Renal pelvis (tissue), 12 donors: ENCODE results near the gene FAM200B. TPM values are rescaled to one million over a fixed set of nuclear protein-coding genes. Genes with fewer than 3 reads are reported as not detected.
A peak's percentile ranks its signal among the peaks of the same experiment; 100 is the strongest.

Experiments
- DNase-seq: peaks from one replicate; pipeline ENCODE4 v3.0.0-alpha.2; 2013
- long read RNA-seq, 16 experiments: transcript quantifications; one replicate each; lab custom pipeline, GENCODE V29; 2026
- polyA plus RNA-seq, 3 donors: library from polyadenylated mRNA; unstranded; fragments of 120-200 nt; gene quantifications; one replicate each; pipeline ENCODE4 v1.2.1, GENCODE V29; 2013; ENCODE audit not compliant: insufficient read length in 3 of 3

The FAM200B gene
- polyA plus RNA-seq = 10 to 100 TPM; 59.8 to 63.1 (median 61.6) TPM
- long read RNA-seq, donor 1, full-length matches to known transcripts = 32 of 61 reads
- long read RNA-seq, donor 1, partial matches to known transcripts = 29 of 61 reads
- long read RNA-seq, donor 1, other reads (novel, unspliced or antisense) = 0 of 61 reads
- long read RNA-seq, donor 2, full-length matches to known transcripts = 40 of 40 reads
- long read RNA-seq, donor 2, partial matches to known transcripts = 0 of 40 reads
- long read RNA-seq, donor 2, other reads (novel, unspliced or antisense) = 0 of 40 reads
- long read RNA-seq, donor 3, full-length matches to known transcripts = 42 of 51 reads
- long read RNA-seq, donor 3, partial matches to known transcripts = 9 of 51 reads
- long read RNA-seq, donor 3, other reads (novel, unspliced or antisense) = 0 of 51 reads
- long read RNA-seq, donor 4, full-length matches to known transcripts = 56 of 69 reads
- long read RNA-seq, donor 4, partial matches to known transcripts = 13 of 69 reads
- long read RNA-seq, donor 4, other reads (novel, unspliced or antisense) = 0 of 69 reads
- long read RNA-seq, donor 5, full-length matches to known transcripts = 29 of 29 reads
- long read RNA-seq, donor 5, partial matches to known transcripts = 0 of 29 reads
- long read RNA-seq, donor 5, other reads (novel, unspliced or antisense) = 0 of 29 reads
- long read RNA-seq, donor 6, full-length matches to known transcripts = 39 of 39 reads
- long read RNA-seq, donor 6, partial matches to known transcripts = 0 of 39 reads
- long read RNA-seq, donor 6, other reads (novel, unspliced or antisense) = 0 of 39 reads
- long read RNA-seq, donor 7, full-length matches to known transcripts = 67 of 81 reads
- long read RNA-seq, donor 7, partial matches to known transcripts = 14 of 81 reads
- long read RNA-seq, donor 7, other reads (novel, unspliced or antisense) = 0 of 81 reads
- long read RNA-seq, donor 8, full-length matches to known transcripts = 14 of 14 reads
- long read RNA-seq, donor 8, partial matches to known transcripts = 0 of 14 reads
- long read RNA-seq, donor 8, other reads (novel, unspliced or antisense) = 0 of 14 reads
- long read RNA-seq, donor 9, full-length matches to known transcripts = 57 of 67 reads
- long read RNA-seq, donor 9, partial matches to known transcripts = 10 of 67 reads
- long read RNA-seq, donor 9, other reads (novel, unspliced or antisense) = 0 of 67 reads
- long read RNA-seq, donor 10, full-length matches to known transcripts = 35 of 35 reads
- long read RNA-seq, donor 10, partial matches to known transcripts = 0 of 35 reads
- long read RNA-seq, donor 10, other reads (novel, unspliced or antisense) = 0 of 35 reads
- long read RNA-seq, donor 11, full-length matches to known transcripts = 31 of 31 reads
- long read RNA-seq, donor 11, partial matches to known transcripts = 0 of 31 reads
- long read RNA-seq, donor 11, other reads (novel, unspliced or antisense) = 0 of 31 reads
- long read RNA-seq, donor 12, full-length matches to known transcripts = 71 of 76 reads
- long read RNA-seq, donor 12, partial matches to known transcripts = 5 of 76 reads
- long read RNA-seq, donor 12, other reads (novel, unspliced or antisense) = 0 of 76 reads
- long read RNA-seq, donor 13, full-length matches to known transcripts = 41 of 41 reads
- long read RNA-seq, donor 13, partial matches to known transcripts = 0 of 41 reads
- long read RNA-seq, donor 13, other reads (novel, unspliced or antisense) = 0 of 41 reads
- long read RNA-seq, donor 14, full-length matches to known transcripts = 64 of 64 reads
- long read RNA-seq, donor 14, partial matches to known transcripts = 0 of 64 reads
- long read RNA-seq, donor 14, other reads (novel, unspliced or antisense) = 0 of 64 reads
- long read RNA-seq, donor 15, full-length matches to known transcripts = 56 of 56 reads
- long read RNA-seq, donor 15, partial matches to known transcripts = 0 of 56 reads
- long read RNA-seq, donor 15, other reads (novel, unspliced or antisense) = 0 of 56 reads
- long read RNA-seq, donor 16, full-length matches to known transcripts = 55 of 63 reads
- long read RNA-seq, donor 16, partial matches to known transcripts = 8 of 63 reads
- long read RNA-seq, donor 16, other reads (novel, unspliced or antisense) = 0 of 63 reads

DNA sequence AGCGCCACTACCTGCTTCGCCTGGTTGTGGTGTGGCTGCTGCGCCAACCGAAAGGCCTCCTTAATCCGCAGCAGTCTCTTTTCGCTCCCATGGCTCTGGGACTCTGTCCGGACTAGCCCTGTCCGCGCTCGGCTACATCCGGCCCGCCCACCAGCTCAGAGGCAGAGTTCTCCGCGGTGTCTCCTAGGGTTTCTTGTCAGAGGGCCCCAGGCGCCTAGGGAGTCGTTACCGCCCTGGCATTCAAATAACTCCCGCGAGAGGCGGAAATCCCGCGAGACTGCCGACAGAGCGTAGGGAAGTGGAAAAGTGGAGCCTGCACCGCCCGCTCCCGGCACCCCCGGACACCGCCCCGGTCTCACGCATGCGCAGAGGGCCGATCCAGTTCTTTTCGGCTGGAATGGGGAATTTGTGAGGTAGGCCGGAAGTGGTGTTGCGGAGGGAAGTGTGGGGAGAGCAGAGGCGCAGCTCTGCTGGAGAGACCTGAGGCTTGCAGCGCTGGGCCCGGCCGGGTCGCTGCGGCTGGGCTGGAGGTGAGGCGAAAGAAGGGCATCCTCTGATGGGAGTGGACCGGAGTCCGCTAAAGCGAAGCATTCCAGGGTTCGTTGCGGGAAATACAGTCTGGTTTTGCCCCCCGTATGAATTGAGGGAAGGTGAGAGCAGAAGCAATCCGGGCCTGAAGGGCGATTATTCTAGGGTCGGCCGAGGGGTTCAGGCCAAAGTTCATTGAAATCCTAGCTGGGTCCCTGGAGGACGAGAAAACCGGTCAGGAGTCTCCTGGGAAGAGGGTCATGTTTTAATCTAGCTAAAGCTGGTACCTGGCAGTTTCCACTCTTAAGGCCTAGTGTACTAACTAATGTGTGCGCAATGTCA lies at the start of gene FAM200B:
FAM200B (plus strand) TSS at position 456 of the 870 bp plus-strand sequence. CDS start 5,151 bp downstream, outside the sequence.
- DNase-seq = peak; percentile 99

DNA sequence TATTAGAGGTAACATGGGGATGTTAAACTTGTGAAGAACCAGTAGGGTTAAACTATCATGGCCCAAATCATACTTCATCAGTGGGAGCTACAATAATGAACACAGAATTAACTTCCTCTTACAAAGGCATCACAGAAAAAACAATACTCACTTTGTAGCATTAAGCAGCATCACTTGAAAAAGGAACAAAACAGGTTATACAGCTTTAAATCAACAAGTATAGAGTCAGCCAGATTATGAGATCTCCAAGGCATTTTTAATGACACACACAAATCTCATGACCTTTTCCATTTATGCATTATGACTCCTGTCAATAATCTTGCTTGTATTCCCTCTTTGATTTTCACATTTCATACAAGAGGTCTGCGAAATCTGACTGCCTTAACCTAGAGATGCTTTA lies 44.8 kb upstream of the FAM200B start:
- no peak for DNase-seq

DNA sequence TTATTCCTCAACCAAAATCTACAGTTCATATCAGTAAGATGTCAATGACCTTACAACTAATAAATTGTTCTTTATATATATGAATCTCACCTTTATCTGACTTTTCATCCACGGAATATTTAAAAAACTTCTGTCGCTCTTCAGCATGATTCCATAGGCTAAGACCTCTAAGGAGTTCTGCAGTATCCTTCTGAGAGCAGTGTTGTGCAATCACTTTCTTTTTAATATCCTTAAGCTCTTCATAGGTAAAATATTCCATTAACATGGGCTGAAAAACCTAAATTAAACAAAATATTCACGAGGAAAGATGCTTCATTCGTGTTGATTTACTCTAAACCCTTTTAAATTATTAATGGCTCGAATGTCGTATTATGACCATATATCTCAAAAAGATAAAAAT lies 43.2 kb upstream of the FAM200B start:
- no peak for DNase-seq

DNA sequence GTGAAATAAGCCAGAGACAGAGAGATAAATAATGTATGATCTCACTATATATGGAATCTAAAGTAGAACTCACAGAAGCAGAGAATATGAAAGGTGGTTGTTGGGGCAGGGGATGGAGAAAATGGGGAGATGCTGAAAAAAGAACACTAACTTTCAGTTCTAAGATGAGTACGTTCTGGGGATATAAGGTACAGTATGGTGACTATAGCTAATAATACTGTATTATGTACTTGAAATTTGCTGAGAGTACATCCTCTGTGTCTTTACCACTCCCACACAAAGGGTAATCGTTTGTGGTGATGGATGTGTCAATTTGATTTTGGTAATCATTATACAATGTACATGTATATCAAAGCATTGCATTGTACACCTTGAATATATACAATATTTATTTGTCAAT lies 33.0 kb upstream of the FAM200B start:
- DNase-seq = no peak

DNA sequence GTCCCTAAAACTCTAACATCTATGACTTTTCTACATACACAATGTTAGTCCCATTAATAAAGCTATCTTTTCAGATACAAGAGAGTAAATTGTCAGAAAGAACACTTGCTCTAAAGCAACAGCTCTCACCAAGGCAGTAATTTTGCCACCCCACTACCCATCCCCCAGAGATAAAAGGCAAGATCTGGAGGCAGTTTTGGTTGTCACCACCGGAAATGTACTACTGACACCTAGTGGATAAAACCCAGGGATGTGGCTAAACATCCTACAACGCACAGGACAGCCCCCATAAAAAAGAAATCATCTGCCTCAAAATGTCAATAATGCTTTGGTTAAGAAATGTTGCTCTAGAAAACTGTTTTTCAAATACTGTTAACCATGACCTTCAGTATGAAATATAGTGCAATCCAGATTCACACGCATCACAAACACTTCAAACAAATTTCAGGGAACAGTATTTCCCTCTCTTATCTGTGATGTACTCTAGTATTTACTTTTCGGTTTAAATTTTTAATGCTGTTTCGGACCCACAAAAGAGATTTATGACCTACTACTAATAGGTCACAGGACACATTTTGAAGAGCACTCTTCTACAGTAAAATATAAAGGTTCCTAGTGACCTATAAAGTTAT lies 31.6 kb upstream of the FAM200B start:
- DNase-seq = peak; percentile 24

DNA sequence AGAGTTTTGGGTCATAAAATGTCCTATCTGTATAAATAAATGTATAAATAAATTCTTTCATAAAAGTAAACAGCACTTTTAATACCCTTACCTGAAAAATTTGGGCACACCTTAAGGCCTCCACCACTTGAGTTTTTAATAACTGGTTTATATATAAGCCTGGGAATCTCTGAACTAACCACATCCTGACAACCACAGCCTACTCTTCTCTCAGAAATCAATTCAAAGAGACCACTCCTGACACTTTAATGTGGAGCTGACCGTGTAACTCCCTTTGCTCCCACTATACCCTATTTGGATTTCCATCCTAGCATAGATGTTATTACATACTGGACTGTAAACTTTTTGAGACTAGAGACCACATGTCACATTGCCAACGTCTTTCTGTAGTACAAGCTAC lies 30.0 kb upstream of the FAM200B start:
- DNase-seq = no peak

DNA sequence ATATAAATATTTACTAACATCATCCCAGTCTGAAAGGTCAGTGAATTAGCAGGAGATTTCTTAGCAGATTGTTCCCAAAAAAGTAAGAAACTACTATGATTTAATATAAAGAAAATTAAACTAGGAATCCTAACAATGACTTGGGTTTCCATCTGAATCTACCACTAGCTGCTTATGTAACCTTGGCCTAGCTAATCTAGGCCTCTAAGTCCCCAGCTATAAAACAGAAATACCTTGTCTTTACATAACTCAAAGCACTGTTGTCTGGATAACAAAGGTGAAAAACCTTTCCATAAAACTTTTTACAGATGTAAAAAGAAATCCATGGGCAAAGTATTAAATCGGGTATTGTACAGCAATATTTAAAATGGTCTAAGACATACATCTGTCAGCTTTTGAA lies 29.4 kb upstream of the FAM200B start:
- DNase-seq = no peak

DNA sequence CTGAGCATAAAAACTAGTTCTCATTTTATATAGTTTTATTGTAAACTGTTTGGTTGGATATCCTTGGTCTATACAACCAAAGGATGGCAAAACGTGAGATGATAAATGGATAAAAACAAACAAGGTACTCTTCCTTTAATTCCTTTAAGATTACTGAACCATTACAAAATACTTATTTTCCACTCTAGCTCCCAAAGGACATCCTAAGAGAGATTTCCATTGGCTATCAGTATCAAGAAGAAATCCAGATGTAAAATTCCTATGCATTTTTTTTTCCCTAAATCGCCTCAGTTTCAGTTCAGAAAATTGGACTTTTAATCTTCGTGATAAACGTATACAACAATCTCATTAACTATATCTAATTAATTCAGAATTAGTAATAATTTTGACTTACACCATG lies 28.8 kb upstream of the FAM200B start:
- no peak for DNase-seq

DNA sequence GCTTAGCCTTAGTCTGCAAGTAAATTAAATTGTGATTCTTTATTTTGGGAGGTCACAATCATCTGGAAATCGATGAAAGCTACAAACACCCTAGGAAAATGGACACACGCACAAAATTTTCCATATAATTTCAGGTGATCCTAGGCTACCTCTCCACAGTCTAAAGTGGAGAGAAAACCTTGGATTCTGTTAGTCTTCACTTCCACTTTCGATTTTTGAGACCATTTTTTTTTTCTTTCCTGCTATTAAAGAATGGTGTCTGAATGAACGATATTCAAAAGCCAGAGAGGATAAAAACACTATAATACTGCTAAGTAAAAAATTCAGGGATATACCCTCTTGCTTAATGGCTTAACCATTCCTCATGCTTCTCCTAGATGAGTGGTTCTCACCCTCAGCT lies 28.2 kb upstream of the FAM200B start:
- no peak for DNase-seq

DNA sequence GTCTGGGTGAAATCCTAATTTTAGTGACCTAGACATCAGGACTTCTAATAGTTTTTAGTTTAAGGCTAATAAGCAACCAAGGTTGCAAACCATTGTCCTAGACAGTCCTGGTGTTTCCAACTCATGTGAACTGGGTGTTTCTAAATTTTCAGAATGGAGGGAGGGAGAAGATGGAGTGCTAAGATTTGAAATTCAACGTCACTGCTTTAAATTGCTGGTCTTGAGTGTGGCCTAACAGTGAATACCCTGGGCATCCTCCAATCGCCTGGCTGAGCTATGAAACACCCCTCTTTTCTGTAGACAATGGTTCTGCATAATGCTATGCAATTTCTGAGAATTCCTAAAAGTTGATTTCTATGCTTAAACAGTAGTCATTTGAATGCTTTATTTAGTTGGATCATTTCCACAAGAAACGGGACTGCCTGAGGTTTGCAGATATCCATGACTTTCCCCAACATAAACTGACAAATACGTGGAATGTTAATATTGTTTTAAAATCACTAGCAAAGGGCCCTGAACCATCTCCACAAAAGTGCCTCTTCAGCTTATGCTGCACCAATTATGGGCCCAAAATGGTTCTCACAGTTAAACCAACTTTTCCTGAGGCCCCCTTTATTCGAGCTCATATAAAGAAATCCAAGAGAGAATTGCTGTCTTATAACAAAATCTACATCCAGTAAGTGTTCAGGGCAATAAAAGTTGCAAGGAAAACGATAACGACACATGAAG lies 27.6 kb upstream of the FAM200B start:
- peak; percentile 19 for DNase-seq

DNA sequence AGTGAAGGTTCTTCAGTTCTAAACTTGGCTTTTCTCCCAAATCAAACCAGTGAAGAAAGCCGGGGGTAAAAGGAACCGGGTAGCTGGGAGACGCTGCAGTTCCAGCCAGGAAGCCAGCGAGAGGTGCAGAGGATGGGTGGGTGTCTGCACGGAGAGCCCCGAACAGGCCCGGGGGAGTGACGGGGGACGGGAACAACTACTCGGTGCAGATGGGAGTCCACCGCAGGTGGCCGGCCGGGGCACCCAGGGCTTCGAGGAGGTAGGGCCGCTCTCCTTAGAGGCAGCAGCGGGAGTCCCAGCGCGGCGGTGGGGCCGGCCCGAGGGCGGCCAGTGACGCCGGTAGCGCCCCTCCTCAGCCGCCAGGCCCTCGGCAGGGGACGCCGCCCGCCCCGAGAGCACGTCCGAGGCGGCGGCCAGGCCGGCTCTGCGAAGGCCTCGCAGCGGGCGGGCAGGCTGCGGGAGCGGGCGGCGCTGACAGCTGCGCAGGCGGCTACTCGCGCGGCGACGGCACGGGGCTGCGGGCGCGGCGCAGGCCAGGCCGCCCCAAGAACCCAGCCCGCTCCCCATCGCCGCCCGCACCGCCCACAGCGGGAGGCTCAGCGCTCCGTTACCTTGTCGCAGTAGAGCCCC lies 26.9 kb upstream of the FAM200B start:
- DNase-seq = peak; percentile 45

DNA sequence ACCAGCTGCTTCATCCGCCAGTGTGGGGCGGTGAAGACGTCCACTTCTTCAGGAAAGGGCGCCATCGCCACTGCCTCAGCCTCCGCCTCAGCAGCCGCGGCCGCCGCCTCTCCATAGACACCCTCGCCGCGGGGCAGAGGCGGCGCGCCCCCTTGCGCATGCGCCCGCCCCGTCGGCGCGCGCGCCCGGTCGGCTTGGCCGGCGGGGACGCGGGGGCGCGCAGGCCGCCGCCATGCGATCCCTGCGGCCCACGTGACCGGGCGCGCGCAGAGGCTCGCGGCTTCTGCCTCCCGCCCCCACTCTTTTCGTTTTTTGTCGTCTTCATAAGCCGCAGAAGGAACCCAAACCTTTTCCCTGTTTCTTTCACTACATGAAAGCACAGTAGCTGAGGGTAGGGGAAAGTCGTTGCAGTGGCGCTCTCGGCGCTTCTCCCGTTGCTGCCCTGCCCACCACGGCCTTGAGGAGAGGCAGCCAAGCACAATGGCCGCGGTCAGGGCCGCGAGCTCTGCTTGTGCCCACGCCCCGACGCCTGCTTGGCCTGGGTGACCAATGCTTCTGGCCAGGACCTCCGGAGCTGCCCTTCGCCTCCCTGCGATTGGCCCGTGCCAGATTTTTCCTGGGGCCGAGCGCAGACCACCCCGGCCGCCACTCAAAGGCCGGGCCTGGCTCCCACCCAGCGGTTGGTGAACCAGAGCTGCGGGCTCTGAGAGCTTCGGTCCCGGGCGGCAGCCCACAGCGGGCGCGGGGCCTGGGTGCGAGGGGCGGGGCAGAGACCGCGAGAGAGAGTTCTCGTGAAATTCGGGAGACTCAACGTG lies 26.2 kb upstream of the FAM200B start, which contains the start of gene FBXL5:
FBXL5 (minus strand) TSS at position 135 of the 815 bp plus-strand sequence; CDS start at position 65, 70 bp downstream.
- DNase-seq = peak; percentile 88

DNA sequence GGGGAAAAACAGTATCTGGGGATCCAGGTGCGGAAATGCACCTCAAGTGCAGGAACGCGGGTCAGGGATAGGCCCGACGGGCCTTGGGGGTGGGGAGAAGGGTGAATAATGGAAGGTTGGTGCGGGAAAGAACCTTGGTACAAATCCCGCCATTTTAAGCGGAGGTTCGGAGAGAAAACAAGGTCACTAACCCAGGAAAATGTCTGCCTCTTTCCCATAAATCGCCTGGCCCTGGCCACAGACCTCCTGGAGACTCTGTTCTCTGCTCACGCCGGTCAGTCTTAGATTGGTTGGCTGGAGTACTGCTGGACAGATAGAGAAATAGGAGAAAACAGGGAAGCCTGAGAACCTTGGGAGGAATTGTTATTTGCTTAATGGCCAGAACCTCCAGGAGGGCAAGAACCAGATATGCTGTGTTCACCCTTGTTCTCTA lies 25.6 kb upstream of the FAM200B start:
- DNase-seq = peak; percentile 38

DNA sequence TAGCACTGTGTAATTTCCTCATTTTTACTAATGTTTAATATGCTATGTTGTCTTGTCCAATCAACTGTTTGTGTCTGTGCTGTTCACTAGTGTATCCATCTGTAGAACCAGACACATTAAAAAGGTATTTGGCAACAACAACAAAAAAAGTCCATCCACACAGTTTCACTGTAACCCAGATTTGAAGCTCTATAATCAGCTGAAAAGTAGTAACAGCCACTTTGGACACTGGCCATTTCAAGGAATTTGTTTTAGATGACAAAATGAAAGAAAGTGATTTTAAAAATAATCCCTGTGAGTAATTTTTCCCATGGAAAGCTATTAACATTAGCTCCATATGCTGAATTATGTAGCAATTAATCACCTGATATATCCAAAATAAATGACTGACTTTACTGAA lies 24.3 kb upstream of the FAM200B start:
- no peak for DNase-seq

DNA sequence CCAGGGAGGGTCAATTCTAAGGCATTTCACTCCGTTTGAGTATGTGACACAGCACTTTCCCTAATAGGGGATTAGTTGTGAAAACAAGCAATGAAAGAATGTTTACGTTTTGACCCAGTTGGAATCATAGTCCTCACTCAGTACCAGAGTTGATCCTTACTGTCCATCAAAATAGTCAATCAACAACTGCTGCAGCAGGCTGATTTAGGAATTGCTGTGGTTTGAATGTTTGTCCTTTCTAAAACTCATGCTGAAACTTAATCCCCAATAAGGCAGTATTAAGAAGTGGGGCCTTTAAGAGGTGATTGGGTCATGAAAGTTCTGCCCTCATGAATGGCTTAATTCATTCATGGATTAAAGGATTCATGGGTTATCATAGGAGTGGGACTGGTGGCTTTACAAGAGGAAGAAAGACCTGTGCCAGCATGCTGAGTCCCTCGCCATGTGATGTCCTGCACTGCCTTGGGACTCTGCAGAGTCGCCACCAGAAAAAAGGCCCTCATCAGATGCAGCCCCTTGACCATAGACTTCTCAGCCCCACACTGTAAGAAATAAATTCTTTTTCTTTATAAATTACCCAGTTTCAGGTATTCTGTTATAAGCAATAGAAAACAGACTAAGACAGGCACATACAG lies 23.4 kb upstream of the FAM200B start:
- no peak for DNase-seq

DNA sequence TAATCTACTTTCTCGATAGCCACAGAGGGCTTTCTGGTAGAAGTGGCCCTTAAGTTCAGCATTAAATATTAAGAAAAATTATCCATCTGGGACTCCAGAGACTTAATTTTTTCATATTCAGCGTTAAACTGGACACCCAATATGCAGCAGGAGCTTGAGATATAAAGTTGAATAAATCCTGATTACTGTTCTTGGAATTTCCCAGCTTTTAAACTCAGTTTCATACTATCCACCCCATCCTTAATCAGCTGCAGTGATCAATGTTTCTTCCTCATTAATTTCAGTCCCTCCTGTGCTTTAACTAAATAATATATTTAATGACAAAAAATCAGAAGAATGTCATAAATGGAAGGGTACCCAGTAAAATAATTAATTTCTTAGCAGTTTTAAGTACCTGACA lies 22.8 kb upstream of the FAM200B start:
- DNase-seq = no peak
